SJCRH30 (cell line): ENCODE data around the gene INTS2. TPM values are rescaled to one million over a fixed set of nuclear protein-coding genes. Genes with fewer than 3 reads are reported as not detected.

Experiments used
- DNase-seq, 2 experiments: peaks; one replicate each; pipeline ENCODE4 v3.0.0-alpha.2; 2015 to 2020
- H3K27ac ChIP-seq: fragments of 250-450 bp; sonication (Bioruptor Pico); 2 replicates; pipeline ENCODE4 v1.5.1; 2020; ENCODE audit warnings: mild to moderate bottlenecking, moderate library complexity
- H3K27me3 ChIP-seq: fragments of 250-450 bp; sonication (Bioruptor Pico); 2 replicates; pipeline ENCODE4 v1.5.1; 2020; ENCODE audit warnings: mild to moderate bottlenecking, moderate library complexity
- H3K36me3 ChIP-seq: fragments of 250-450 bp; sonication (Bioruptor Pico); 2 replicates; pipeline ENCODE4 v1.5.1; 2020; ENCODE audit warnings: mild to moderate bottlenecking, moderate library complexity
- H3K4me1 ChIP-seq: fragments of 250-450 bp; sonication (Bioruptor Pico); 2 replicates; pipeline ENCODE4 v1.5.1; 2020; ENCODE audit warnings: mild to moderate bottlenecking, moderate library complexity
- H3K4me3 ChIP-seq: fragments of 250-450 bp; sonication (Bioruptor Pico); 2 replicates; pipeline ENCODE4 v1.5.1; 2020; ENCODE audit warnings: mild to moderate bottlenecking, moderate library complexity
- H3K9me3 ChIP-seq: fragments of 250-450 bp; sonication (Bioruptor Pico); replicated peaks from 2 replicates; pipeline ENCODE4 v1.5.1; 2020; ENCODE audit warnings: mild to moderate bottlenecking, moderate library complexity
- total RNA-seq: library from RNA; depleted of rRNA; stranded (reverse); fragments of >200 nt; shearing (Covaris generic); gene quantifications from 2 replicates; pipeline ENCODE4 v1.2.3, GENCODE V29; 2014

Gene INTS2
- total RNA-seq, 1 experiment from 2014 or later, result 32.8 TPM

- Histone ChIP-seq H3K9me3 (no peaks in the 10 kb centered on the region), H3K36me3 (peaks cover 70% of the 10 kb centered on the region), H3K27me3 (no peaks in the 10 kb centered on the region), H3K4me3 (no peak overlapping the region), H3K4me1 (no peaks in the 10 kb centered on the region), H3K27ac (no peak overlapping the region)
- DNase-seq, result no peak
Measured at GRCh38 chr17:61848247-61848646, 79.5 kb downstream of the INTS2 start.

- no peaks in the 10 kb centered on the region for H3K4me1 ChIP-seq
- H3K36me3 ChIP-seq, result peaks cover 67% of the 10 kb centered on the region
- H3K4me3 ChIP-seq, result no peak overlapping the region
- no peaks in the 10 kb centered on the region for H3K9me3 ChIP-seq
- H3K27ac ChIP-seq, result no peak overlapping the region
- no peak for DNase-seq
- H3K27me3 ChIP-seq, result no peaks in the 10 kb centered on the region
Measured at GRCh38 chr17:61847659-61848058, 80.1 kb downstream of the INTS2 start.

GRCh38 chr17:61846761-61847375 lies 80.9 kb downstream of the INTS2 start:
- no peak for DNase-seq
- no peaks in the 10 kb centered on the region for H3K27me3 ChIP-seq
- no peaks in the 10 kb centered on the region for H3K9me3 ChIP-seq
- no peak overlapping the region for H3K4me3 ChIP-seq
- peaks cover 62% of the 10 kb centered on the region for H3K36me3 ChIP-seq
- no peaks in the 10 kb centered on the region for H3K4me1 ChIP-seq
- no peak overlapping the region for H3K27ac ChIP-seq

- no peak for DNase-seq
- Histone ChIP-seq H3K27me3 (no peaks in the 10 kb centered on the region), H3K9me3 (no peaks in the 10 kb centered on the region), H3K4me3 (no peak overlapping the region), H3K36me3 (peaks cover 69% of the 10 kb centered on the region), H3K27ac (no peak overlapping the region), H3K4me1 (no peaks in the 10 kb centered on the region)
Measured at GRCh38 chr17:61846088-61846487, 81.7 kb downstream of the INTS2 start.

GRCh38 chr17:61843435-61843834 lies 84.3 kb downstream of the INTS2 start:
- no peak overlapping the region for H3K27ac ChIP-seq
- no peaks in the 10 kb centered on the region for H3K27me3 ChIP-seq
- DNase-seq, result no peak
- peaks cover 65% of the 10 kb centered on the region for H3K36me3 ChIP-seq
- no peaks in the 10 kb centered on the region for H3K9me3 ChIP-seq
- H3K4me1 ChIP-seq, result no peaks in the 10 kb centered on the region
- no peak overlapping the region for H3K4me3 ChIP-seq

GRCh38 chr17:61842899-61843298 lies 84.9 kb downstream of the INTS2 start:
- H3K4me3 ChIP-seq, result no peak overlapping the region
- no peaks in the 10 kb centered on the region for H3K27me3 ChIP-seq
- no peaks in the 10 kb centered on the region for H3K9me3 ChIP-seq
- DNase-seq, result no peak
- H3K27ac ChIP-seq, result no peak overlapping the region
- H3K36me3 ChIP-seq, result peaks cover 59% of the 10 kb centered on the region
- no peaks in the 10 kb centered on the region for H3K4me1 ChIP-seq

- Histone ChIP-seq H3K27me3 (no peaks in the 10 kb centered on the region), H3K27ac (no peak overlapping the region), H3K36me3 (peaks cover 43% of the 10 kb centered on the region), H3K4me1 (no peaks in the 10 kb centered on the region), H3K4me3 (no peak overlapping the region), H3K9me3 (no peaks in the 10 kb centered on the region)
- no peak for DNase-seq
Measured at GRCh38 chr17:61839300-61839786, 88.4 kb downstream of the INTS2 start.

GRCh38 chr17:61837175-61838051 lies 90.4 kb downstream of the INTS2 start:
- no peak overlapping the region for H3K27ac ChIP-seq
- no peaks in the 10 kb centered on the region for H3K4me1 ChIP-seq
- H3K4me3 ChIP-seq, result no peak overlapping the region
- H3K9me3 ChIP-seq, result no peaks in the 10 kb centered on the region
- H3K27me3 ChIP-seq, result no peaks in the 10 kb centered on the region
- peak; percentile 56 to 76 for DNase-seq
- peaks cover 43% of the 10 kb centered on the region for H3K36me3 ChIP-seq

- no peaks in the 10 kb centered on the region for H3K4me1 ChIP-seq
- no peaks in the 10 kb centered on the region for H3K9me3 ChIP-seq
- no peak overlapping the region for H3K27ac ChIP-seq
- DNase-seq, result no peak
- H3K27me3 ChIP-seq, result no peaks in the 10 kb centered on the region
- H3K36me3 ChIP-seq, result peaks cover 44% of the 10 kb centered on the region
- no peak overlapping the region for H3K4me3 ChIP-seq
Measured at GRCh38 chr17:61836266-61837174, 91.3 kb downstream of the INTS2 start.

- Histone ChIP-seq H3K4me1 (no peaks in the 10 kb centered on the region), H3K9me3 (no peaks in the 10 kb centered on the region), H3K27me3 (no peaks in the 10 kb centered on the region), H3K4me3 (no peak overlapping the region), H3K27ac (no peak overlapping the region), H3K36me3 (peaks cover 41% of the 10 kb centered on the region)
- DNase-seq, result no peak
Measured at GRCh38 chr17:61835606-61836005, 92.2 kb downstream of the INTS2 start.

- Histone ChIP-seq H3K36me3 (peaks cover 41% of the 10 kb centered on the region), H3K4me3 (no peak overlapping the region), H3K27ac (no peak overlapping the region), H3K9me3 (no peaks in the 10 kb centered on the region), H3K4me1 (no peaks in the 10 kb centered on the region), H3K27me3 (no peaks in the 10 kb centered on the region)
- no peak for DNase-seq
Measured at GRCh38 chr17:61834610-61835009, 93.2 kb downstream of the INTS2 start.

GRCh38 chr17:61833536-61834193 lies 94.1 kb downstream of the INTS2 start:
- DNase-seq, result peak in 1 of 2 experiments; percentile 16
- Histone ChIP-seq H3K36me3 (peaks cover 44% of the 10 kb centered on the region), H3K9me3 (no peaks in the 10 kb centered on the region), H3K27ac (no peak overlapping the region), H3K4me1 (no peaks in the 10 kb centered on the region), H3K27me3 (no peaks in the 10 kb centered on the region), H3K4me3 (no peak overlapping the region)

GRCh38 chr17:61832463-61832862 lies 95.3 kb downstream of the INTS2 start:
- H3K4me3 ChIP-seq, result no peak overlapping the region
- H3K4me1 ChIP-seq, result no peaks in the 10 kb centered on the region
- no peak overlapping the region for H3K27ac ChIP-seq
- H3K9me3 ChIP-seq, result peaks cover 2% of the 10 kb centered on the region; the same call in 1 of the 2 replicates
- no peaks in the 10 kb centered on the region for H3K27me3 ChIP-seq
- DNase-seq, result no peak
- peaks cover 54% of the 10 kb centered on the region for H3K36me3 ChIP-seq

GRCh38 chr17:61831099-61831498 lies 96.7 kb downstream of the INTS2 start:
- Histone ChIP-seq H3K4me1 (no peaks in the 10 kb centered on the region), H3K27ac (no peak overlapping the region), H3K36me3 (peaks cover 56% of the 10 kb centered on the region), H3K9me3 (peaks cover 6% of the 10 kb centered on the region; the same call in 1 of the 2 replicates), H3K4me3 (no peak overlapping the region), H3K27me3 (no peaks in the 10 kb centered on the region)
- DNase-seq, result no peak
